Naive thymus-derived CD8-positive, alpha-beta T cell (primary cell): ENCODE results near the gene CTPS1. TPM values are rescaled to one million over a fixed set of nuclear protein-coding genes. Genes with fewer than 3 reads are reported as not detected.

Experiments used
- ATAC-seq, 2 donors: fragments of 150-1000 bp; cut with Tn5 transposase in 1 of 2; sonication (Bioruptor Pico), chemical (Tn5 transposase) in 1 of 2; 1 replicate in 1 of 2; 2 replicates in 1 of 2; pipeline ENCODE4 v1.10.0; 2021; ENCODE audit warnings: mild to moderate bottlenecking in 2 of 2, moderate library complexity in 2 of 2
- POLR2A ChIA-PET: fragments of 350-600 bp; sonication (Branson Sonifier 250); formaldehyde crosslinking; loops from one replicate; lab custom pipeline; 2021; ENCODE audit warnings: antibody characterized with exemption; lab: Charles Lee
- DNase-seq, 10 donors: peaks; one replicate each; pipeline versions ENCODE4 v3.0.0 to v3.0.0-alpha.2; 2020 to 2022
- H3K27ac Mint-ChIP-seq, 10 donors: one replicate each; pipeline ENCODE4 v1.8.0; 2020 to 2022; ENCODE audit warnings: mild to moderate bottlenecking in 10 of 10, mixed read lengths in 10 of 10, moderate library complexity in 4 of 10, inconsistent platforms in 1 of 10
- H3K27me3 Mint-ChIP-seq, 5 donors: one replicate each; pipeline ENCODE4 v1.8.0; 2021 to 2022; ENCODE audit warnings: mixed read lengths in 5 of 5
- H3K36me3 Mint-ChIP-seq, 3 donors: one replicate each; pipeline ENCODE4 v1.8.0; 2020 to 2022; ENCODE audit warnings: mixed read lengths in 3 of 3, mild to moderate bottlenecking in 2 of 3, inconsistent platforms in 1 of 3
- H3K4me1 Mint-ChIP-seq, 4 donors: one replicate each; pipeline ENCODE4 v1.8.0; 2021 to 2022; ENCODE audit warnings: mixed read lengths in 4 of 4
- H3K4me3 Mint-ChIP-seq, 10 donors: one replicate each; pipeline ENCODE4 v1.8.0; 2020 to 2022; ENCODE audit warnings: mild to moderate bottlenecking in 10 of 10, mixed read lengths in 10 of 10, moderate library complexity in 6 of 10, inconsistent platforms in 1 of 10
- H3K9me3 Mint-ChIP-seq, 9 donors: one replicate each; pipeline ENCODE4 v1.8.0; 2020 to 2022; ENCODE audit warnings: mixed read lengths in 9 of 9, mild to moderate bottlenecking in 3 of 9, inconsistent platforms in 1 of 9, moderate library complexity in 1 of 9
- polyA plus RNA-seq, 3 donors: library from polyadenylated mRNA; unstranded; fragments of 300-500 nt; fragmentation: Illumina TruSeq; gene quantifications; one replicate each; pipeline ENCODE4 v1.2.3, GENCODE V29; 2021
- total RNA-seq, 8 experiments: library from RNA in 2 of 8; stranded (reverse) in 2 of 8; gene quantifications; one replicate each; pipeline ENCODE4 v1.2.3 and lab custom pipeline; 2021 to 2026

The CTPS1 gene
- total and polyA plus RNA-seq, 5 experiments from 2014 or later = 12.7 to 25.6 (median 21.3) TPM

DNA sequence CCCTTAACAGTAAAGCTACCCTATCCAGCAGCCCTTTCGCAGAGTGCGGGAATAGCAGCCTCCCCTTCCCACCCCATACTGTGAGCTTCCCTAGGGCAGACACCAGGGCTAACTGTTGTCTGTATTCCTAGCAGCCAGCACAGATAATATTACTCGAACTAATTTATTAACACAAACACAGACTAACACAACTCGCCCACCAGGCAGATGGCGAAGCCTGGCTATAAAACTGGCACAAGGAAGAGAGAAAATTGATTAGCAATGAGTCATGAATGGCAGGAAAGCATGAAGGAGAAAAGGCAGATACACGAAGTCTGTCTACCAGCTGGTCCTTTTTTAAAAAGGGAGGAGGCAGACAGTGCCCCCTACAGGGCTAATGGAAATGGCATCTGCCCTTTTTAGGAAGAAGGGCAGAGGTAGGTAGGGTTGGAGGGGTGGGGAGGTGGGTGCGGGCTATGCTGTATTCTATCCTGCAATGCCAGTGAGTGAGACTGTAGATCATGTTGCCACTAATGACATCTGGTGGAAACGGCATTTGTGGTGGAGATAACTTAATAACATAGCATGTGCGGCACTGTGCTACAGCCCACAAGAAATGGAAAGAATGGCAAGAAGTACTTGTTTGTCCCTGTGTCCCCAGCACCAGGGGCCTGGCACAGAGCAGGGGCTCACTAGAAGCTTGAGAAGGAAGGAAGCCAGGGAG, 30.6 kb upstream of the CTPS1 start:
- peak in 1 of 2 donors; percentile 59 for ATAC-seq
- peak in 9 of 10 donors; percentile 2 to 67 (median 30) for DNase-seq
- POLR2A ChIA-PET = no interaction called here
- Mint-ChIP-seq H3K9me3 (peaks cover 0 to 4% (median 0%) of the 10 kb centered on the region in 9 donors), H3K4me3 (no peak overlapping the region), H3K4me1 (peaks cover 2 to 17% (median 9%) of the 10 kb centered on the region in 4 donors), H3K27ac (peak overlapping the region in 1 of 10 donors; percentile 30), H3K27me3 (peaks cover 12 to 28% (median 14%) of the 10 kb centered on the region in 5 donors), H3K36me3 (peaks cover 0 to 6% (median 4%) of the 10 kb centered on the region in 3 donors)

DNA sequence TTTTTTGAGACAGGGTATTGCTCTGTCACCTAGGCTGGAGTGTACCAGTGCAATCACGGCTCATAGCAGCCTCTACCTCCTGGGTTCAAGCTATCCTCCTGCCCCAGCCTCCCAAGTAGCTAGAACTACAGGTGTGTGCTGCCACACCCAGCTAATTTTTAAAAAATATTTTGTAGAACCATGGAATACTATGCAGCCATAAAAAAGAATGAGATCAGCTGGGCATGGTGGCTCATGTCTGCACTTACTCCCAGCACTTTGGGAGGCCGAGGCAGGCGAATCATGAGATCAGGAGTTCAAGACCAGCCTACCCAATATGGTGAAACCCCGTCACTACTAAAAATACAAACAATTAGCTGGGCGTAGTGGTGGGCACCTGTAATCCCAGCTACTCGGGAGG, 29.9 kb upstream of the CTPS1 start:
- H3K27ac Mint-ChIP-seq = no peak overlapping the region
- no peak for ATAC-seq

GRCh38 chr1:40951943-40952743, 27.4 kb upstream of the CTPS1 start:
- Mint-ChIP-seq H3K27ac (peak overlapping the region in 3 of 10 donors; percentile 46 to 57 (median 49)), H3K27me3 (peaks cover 5 to 37% (median 30%) of the 10 kb centered on the region in 5 donors), H3K4me1 (peaks cover 2 to 17% (median 9%) of the 10 kb centered on the region in 4 donors), H3K4me3 (peak overlapping the region in 1 of 10 donors; percentile 10), H3K36me3 (no peaks in the 10 kb centered on the region), H3K9me3 (no peaks in the 10 kb centered on the region)
- DNase-seq (peak; percentile 20 to 67 (median 54)), ATAC-seq (peak; percentile 67 to 73)
- POLR2A ChIA-PET = interaction anchor here (1.3 kb wide), 1 partner anchor 90 kb away, joined by 3 read pairs; the partner anchor contains the start of gene CITED4

More for the DNA sequence above, 29.9 kb upstream of the CTPS1 start:
- POLR2A ChIA-PET = interaction anchor here (0.7 kb wide), 1 partner anchor 154 kb away, joined by 3 read pairs; no protein-coding TSS in a partner anchor
- no peak for DNase-seq
- Mint-ChIP-seq H3K4me3 (no peak overlapping the region), H3K9me3 (peaks cover 0 to 4% (median 0%) of the 10 kb centered on the region in 9 donors), H3K36me3 (peaks cover 0 to 6% (median 4%) of the 10 kb centered on the region in 3 donors), H3K27me3 (peaks cover 11 to 31% (median 19%) of the 10 kb centered on the region in 5 donors), H3K4me1 (peaks cover 2 to 17% (median 9%) of the 10 kb centered on the region in 4 donors)

DNA sequence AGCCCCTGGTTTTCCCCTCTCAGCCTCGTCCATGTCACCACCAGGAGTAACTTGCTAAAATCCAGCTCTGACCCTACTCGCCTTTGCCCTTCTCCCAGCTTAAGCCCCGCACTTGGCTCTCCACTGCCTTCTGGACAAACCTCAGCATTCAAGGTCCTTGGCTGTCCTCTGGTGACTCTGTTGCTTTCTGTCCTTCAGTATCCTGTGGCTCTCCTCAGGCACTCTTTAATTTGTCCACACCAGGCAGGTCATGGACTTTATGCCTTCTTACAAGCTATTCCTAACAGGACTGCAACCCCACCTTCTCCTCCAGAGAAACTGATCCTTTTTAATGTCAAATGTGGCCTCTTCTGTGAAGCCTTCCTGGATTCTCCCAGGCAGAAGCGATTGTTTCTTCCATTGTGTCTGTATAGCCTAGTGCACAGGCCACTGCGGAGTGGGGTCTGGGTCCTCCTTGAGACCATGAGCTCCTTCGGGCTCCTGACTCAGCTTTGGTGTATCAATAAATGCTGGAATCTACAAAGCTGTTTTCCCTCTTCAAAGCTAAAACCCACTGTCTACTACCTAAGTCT, 26.7 kb upstream of the CTPS1 start:
- H3K27ac Mint-ChIP-seq = peak overlapping the region in 1 of 10 donors; percentile 46
- POLR2A ChIA-PET = interaction anchor here (1.3 kb wide), 1 partner anchor 91 kb away, joined by 3 read pairs; the partner anchor contains the start of gene CITED4

GRCh38 chr1:40954626-40955025, 24.9 kb upstream of the CTPS1 start:
- Mint-ChIP-seq H3K4me3 (no peak overlapping the region), H3K27me3 (peaks cover 5 to 30% (median 24%) of the 10 kb centered on the region in 5 donors), H3K4me1 (peaks cover 0 to 10% (median 4%) of the 10 kb centered on the region in 4 donors), H3K36me3 (peaks cover 0 to 5% (median 0%) of the 10 kb centered on the region in 3 donors), H3K27ac (no peak overlapping the region), H3K9me3 (peaks cover 0 to 6% (median 0%) of the 10 kb centered on the region in 9 donors)
- ATAC-seq (no peak), DNase-seq (no peak)
- POLR2A ChIA-PET = no interaction called here

More for the DNA sequence above, 26.7 kb upstream of the CTPS1 start:
- Mint-ChIP-seq H3K9me3 (no peaks in the 10 kb centered on the region), H3K4me1 (peaks cover 2 to 17% (median 9%) of the 10 kb centered on the region in 4 donors), H3K4me3 (no peak overlapping the region), H3K27me3 (peaks cover 5 to 37% (median 30%) of the 10 kb centered on the region in 5 donors), H3K36me3 (no peaks in the 10 kb centered on the region)
- ATAC-seq = no peak
- no peak for DNase-seq

- DNase-seq = no peak
- H3K9me3 Mint-ChIP-seq = peaks cover 0 to 6% (median 0%) of the 10 kb centered on the region in 9 donors
- peaks cover 0 to 5% (median 0%) of the 10 kb centered on the region in 3 donors for H3K36me3 Mint-ChIP-seq
- peaks cover 5 to 30% (median 24%) of the 10 kb centered on the region in 5 donors for H3K27me3 Mint-ChIP-seq
- no peak overlapping the region for H3K27ac Mint-ChIP-seq
- H3K4me3 Mint-ChIP-seq = no peak overlapping the region
- POLR2A ChIA-PET = no interaction called here
- ATAC-seq = no peak
- peaks cover 0 to 10% (median 4%) of the 10 kb centered on the region in 4 donors for H3K4me1 Mint-ChIP-seq
Measured at GRCh38 chr1:40955266-40955665, 24.2 kb upstream of the CTPS1 start.

GRCh38 chr1:40956407-40956806, 23.1 kb upstream of the CTPS1 start:
- Mint-ChIP-seq H3K4me1 (peaks cover 0 to 10% (median 4%) of the 10 kb centered on the region in 4 donors), H3K27ac (no peak overlapping the region), H3K36me3 (peaks cover 0 to 5% (median 0%) of the 10 kb centered on the region in 3 donors), H3K9me3 (peaks cover 0 to 6% (median 0%) of the 10 kb centered on the region in 9 donors), H3K27me3 (peaks cover 5 to 32% (median 24%) of the 10 kb centered on the region in 5 donors), H3K4me3 (no peak overlapping the region)
- no peak for DNase-seq
- POLR2A ChIA-PET = no interaction called here
- ATAC-seq = no peak

DNA sequence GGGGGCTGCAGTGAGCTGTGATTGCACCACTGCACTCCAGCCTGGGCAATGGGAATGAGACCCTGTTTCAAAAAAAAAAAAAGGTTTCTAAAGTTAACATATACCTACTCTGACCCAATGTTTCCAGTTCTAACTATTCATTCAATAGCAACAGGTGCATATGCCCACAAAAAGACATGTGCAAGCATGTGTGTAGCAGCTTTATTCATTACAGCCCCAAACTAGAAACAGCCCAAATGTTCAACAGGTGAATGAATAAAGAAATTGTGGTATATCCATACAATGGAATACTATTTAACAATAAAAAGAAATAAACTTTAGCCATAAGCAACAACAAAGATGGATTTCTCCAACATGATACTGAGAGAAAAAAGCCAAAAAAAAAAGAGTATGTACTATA, 21.3 kb upstream of the CTPS1 start:
- peaks cover 0 to 5% (median 0%) of the 10 kb centered on the region in 3 donors for H3K36me3 Mint-ChIP-seq
- no peak overlapping the region for H3K27ac Mint-ChIP-seq
- POLR2A ChIA-PET = no interaction called here
- peaks cover 0 to 6% (median 0%) of the 10 kb centered on the region in 9 donors for H3K9me3 Mint-ChIP-seq
- H3K27me3 Mint-ChIP-seq = peaks cover 5 to 24% (median 20%) of the 10 kb centered on the region in 5 donors
- H3K4me3 Mint-ChIP-seq = no peak overlapping the region
- no peaks in the 10 kb centered on the region for H3K4me1 Mint-ChIP-seq
- no peak for DNase-seq
- no peak for ATAC-seq

- no peak overlapping the region for H3K27ac Mint-ChIP-seq
- POLR2A ChIA-PET = no interaction called here
- H3K27me3 Mint-ChIP-seq = peaks cover 0 to 4% (median 0%) of the 10 kb centered on the region in 5 donors
- DNase-seq (no peak), ATAC-seq (no peak)
- peaks cover 0 to 2% (median 0%) of the 10 kb centered on the region in 4 donors for H3K4me1 Mint-ChIP-seq
- H3K4me3 Mint-ChIP-seq = no peak overlapping the region
- H3K36me3 Mint-ChIP-seq = no peaks in the 10 kb centered on the region
- no peaks in the 10 kb centered on the region for H3K9me3 Mint-ChIP-seq
Measured at GRCh38 chr1:40965531-40965930, 14.0 kb upstream of the CTPS1 start.

DNA sequence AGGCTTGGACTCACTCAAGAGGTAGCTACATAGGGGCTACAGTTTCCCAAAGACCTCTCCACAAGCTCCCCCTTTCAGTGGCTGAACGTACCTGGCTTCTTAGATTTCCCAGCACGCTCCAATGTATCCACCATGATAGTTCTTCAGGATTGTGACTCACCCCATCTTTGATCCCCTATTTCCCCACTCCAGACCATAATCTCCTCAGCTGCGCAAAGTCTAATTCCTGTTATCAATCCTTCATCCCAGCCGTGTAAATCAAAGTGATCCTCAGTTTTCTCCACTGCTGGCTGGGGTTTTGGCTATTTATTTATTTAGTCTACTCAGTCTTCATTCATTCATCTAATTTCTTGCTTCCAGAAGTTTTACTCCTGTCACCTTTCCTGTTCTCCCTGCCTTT, 13.1 kb upstream of the CTPS1 start:
- H3K27me3 Mint-ChIP-seq = peaks cover 0 to 4% (median 0%) of the 10 kb centered on the region in 5 donors
- no peaks in the 10 kb centered on the region for H3K36me3 Mint-ChIP-seq
- no peak overlapping the region for H3K4me3 Mint-ChIP-seq
- H3K27ac Mint-ChIP-seq = no peak overlapping the region
- no peak for DNase-seq
- no peak for ATAC-seq
- H3K9me3 Mint-ChIP-seq = no peaks in the 10 kb centered on the region
- POLR2A ChIA-PET = interaction anchor here (1.3 kb wide), 1 partner anchor 13 kb away, joined by 3 read pairs; the partner anchor contains the start of gene CTPS1
- H3K4me1 Mint-ChIP-seq = peaks cover 0 to 2% (median 0%) of the 10 kb centered on the region in 4 donors

- no peaks in the 10 kb centered on the region for H3K9me3 Mint-ChIP-seq
- H3K36me3 Mint-ChIP-seq = no peaks in the 10 kb centered on the region
- DNase-seq (no peak), ATAC-seq (no peak)
- POLR2A ChIA-PET = no interaction called here
- H3K4me1 Mint-ChIP-seq = peaks cover 0 to 5% (median 0%) of the 10 kb centered on the region in 4 donors
- peaks cover 0 to 4% (median 0%) of the 10 kb centered on the region in 5 donors for H3K27me3 Mint-ChIP-seq
- no peak overlapping the region for H3K27ac Mint-ChIP-seq
- no peak overlapping the region for H3K4me3 Mint-ChIP-seq
Measured at GRCh38 chr1:40969445-40969844, 10.1 kb upstream of the CTPS1 start.

- POLR2A ChIA-PET = no interaction called here
- H3K4me3 Mint-ChIP-seq = no peak overlapping the region
- H3K36me3 Mint-ChIP-seq = no peaks in the 10 kb centered on the region
- peaks cover 0 to 5% (median 1%) of the 10 kb centered on the region in 4 donors for H3K4me1 Mint-ChIP-seq
- DNase-seq (no peak), ATAC-seq (no peak)
- H3K27ac Mint-ChIP-seq = no peak overlapping the region
- no peaks in the 10 kb centered on the region for H3K9me3 Mint-ChIP-seq
- H3K27me3 Mint-ChIP-seq = peaks cover 0 to 4% (median 0%) of the 10 kb centered on the region in 5 donors
Measured at GRCh38 chr1:40971966-40972365, 7.5 kb upstream of the CTPS1 start.
